Fibroblast of lung (primary cell): ENCODE data around the gene JAGN1. TPM values are rescaled to one million over a fixed set of nuclear protein-coding genes. Genes with fewer than 3 reads are reported as not detected.
"Not testable (repeated sequence)": the region's sequence is repeated elsewhere in the genome, so short reads cannot be mapped to it uniquely, and the experiment has no call there.

Experiments
- DNase-seq, 2 donors: peaks; one replicate each; pipeline versions ENCODE4 v3.0.0 to v3.0.0-alpha.2; 2010; ENCODE audit warnings: low read depth in 2 of 2
- H2AFZ ChIP-seq: 2 replicates; pipeline ENCODE4 v1.5.1; 2012; ENCODE audit warnings: low read length, control low read depth, inconsistent platforms
- H3K27ac ChIP-seq: 2 replicates; pipeline ENCODE4 v1.5.1; 2011; ENCODE audit warnings: low read length, control low read depth; ENCODE audit not compliant: insufficient read depth
- H3K27me3 ChIP-seq: 2 replicates; pipeline ENCODE4 v1.5.1; 2011; ENCODE audit warnings: mild to moderate bottlenecking, low read length; ENCODE audit not compliant: control insufficient read depth, insufficient read depth
- H3K36me3 ChIP-seq: 2 replicates; pipeline ENCODE4 v1.5.1; 2011; ENCODE audit warnings: low read length; ENCODE audit not compliant: control insufficient read depth, insufficient read depth
- H3K4me1 ChIP-seq: 2 replicates; pipeline ENCODE4 v1.5.1; 2011; ENCODE audit warnings: low read length; ENCODE audit not compliant: control insufficient read depth, insufficient read depth; ENCODE audit errors: extremely low read depth
- H3K4me2 ChIP-seq: 2 replicates; pipeline ENCODE4 v1.5.1; 2011; ENCODE audit warnings: low read length, control low read depth; ENCODE audit not compliant: insufficient read depth; ENCODE audit errors: extremely low read depth
- H3K4me3 ChIP-seq, 4 experiments: fragments of 200-600 bp in 1 of 4; sonication (generic) in 1 of 4; replicated peaks in 1 of 4; 2 replicates each; pipeline ENCODE4 v1.5.1; 2011 to 2016; ENCODE audit warnings: low read length in 4 of 4, low read depth in 3 of 4, mild to moderate bottlenecking in 3 of 4, control low read depth in 2 of 4, inconsistent platforms in 1 of 4, mixed read lengths in 1 of 4; ENCODE audit not compliant: insufficient read depth in 1 of 4; ENCODE audit errors: control extremely low read depth in 1 of 4
- H3K79me2 ChIP-seq: 2 replicates; pipeline ENCODE4 v1.5.1; 2012; ENCODE audit warnings: mild to moderate bottlenecking, low read length, inconsistent platforms; ENCODE audit not compliant: control insufficient read depth, insufficient read depth
- H3K9ac ChIP-seq: 2 replicates; pipeline ENCODE4 v1.5.1; 2011; ENCODE audit warnings: mild to moderate bottlenecking, low read length, control low read depth; ENCODE audit not compliant: insufficient read depth
- H3K9me3 ChIP-seq: 2 replicates; pipeline ENCODE4 v1.5.1; 2012; ENCODE audit warnings: low read depth, low read length; ENCODE audit not compliant: control insufficient read depth, insufficient read depth
- H4K20me1 ChIP-seq: 2 replicates; pipeline ENCODE4 v1.5.1; 2011; ENCODE audit warnings: low read length; ENCODE audit not compliant: control insufficient read depth, insufficient read depth; ENCODE audit errors: extremely low read depth
- EZH2 ChIP-seq: IDR thresholded peaks from 2 replicates; pipeline ENCODE4 v1.5.1; 2012; ENCODE audit warnings: low read length, control low read depth, mild to moderate bottlenecking; ENCODE audit errors: missing control alignments
- polyA plus RNA-seq, 2 donors: library from polyadenylated mRNA; depleted of rRNA in 1 of 2; stranded (reverse) in 1 of 2; unstranded in 1 of 2; fragments of >200 nt; gene quantifications; 2 replicates each; pipeline ENCODE4 v1.2.1, GENCODE V29; 2011 to 2012; ENCODE audit warnings: missing spikeins in 1 of 2
- total RNA-seq: library from RNA; depleted of rRNA; stranded (reverse); fragments of >200 nt; gene quantifications from 2 replicates; pipeline ENCODE4 v1.2.1, GENCODE V29; 2014
- TF ChIP-seq, protein P1 (sequence below), 2 donors: IDR thresholded peaks in 1 of 2; conservative IDR thresholded peaks in 1 of 2; 1 replicate in 1 of 2; 2 replicates in 1 of 2; pipeline ENCODE4 v1.5.1; 2011 to 2012; ENCODE audit warnings: low read length in 2 of 2, control low read depth in 1 of 2, inconsistent platforms in 1 of 2, low read depth in 1 of 2, mild to moderate bottlenecking in 1 of 2

JAGN1 gene
- total and polyA plus RNA-seq, 2 donors (not counting 1 experiment from before 2014, with no cell fraction given), result 30.6 to 36.6 TPM

DNA sequence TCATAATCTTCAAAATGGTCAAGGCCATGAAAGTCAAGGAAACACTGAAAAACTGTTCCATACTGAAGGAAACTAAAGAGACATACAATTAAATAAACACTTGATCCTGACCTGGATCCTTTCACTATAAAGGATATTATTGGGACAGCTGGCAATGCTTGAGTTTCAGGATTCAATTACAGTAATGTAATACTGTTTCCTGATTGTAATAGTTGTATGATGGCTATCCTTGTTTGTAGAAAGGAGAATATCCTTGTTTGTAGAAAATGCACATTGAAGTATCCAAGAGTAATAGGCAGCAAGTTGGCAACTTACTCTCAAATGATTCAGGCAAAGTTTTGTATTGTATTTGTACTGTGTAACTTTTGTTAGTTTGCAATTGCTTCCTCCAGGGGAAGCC is 15.0 kb upstream of the JAGN1 start:
- H3K4me2 ChIP-seq, result no peak overlapping the region
- H3K9me3 ChIP-seq, result no peaks in the 10 kb centered on the region
- H3K79me2 ChIP-seq, result no peaks in the 10 kb centered on the region
- no peak for TF ChIP-seq EZH2
- TF ChIP-seq, protein P1, sequence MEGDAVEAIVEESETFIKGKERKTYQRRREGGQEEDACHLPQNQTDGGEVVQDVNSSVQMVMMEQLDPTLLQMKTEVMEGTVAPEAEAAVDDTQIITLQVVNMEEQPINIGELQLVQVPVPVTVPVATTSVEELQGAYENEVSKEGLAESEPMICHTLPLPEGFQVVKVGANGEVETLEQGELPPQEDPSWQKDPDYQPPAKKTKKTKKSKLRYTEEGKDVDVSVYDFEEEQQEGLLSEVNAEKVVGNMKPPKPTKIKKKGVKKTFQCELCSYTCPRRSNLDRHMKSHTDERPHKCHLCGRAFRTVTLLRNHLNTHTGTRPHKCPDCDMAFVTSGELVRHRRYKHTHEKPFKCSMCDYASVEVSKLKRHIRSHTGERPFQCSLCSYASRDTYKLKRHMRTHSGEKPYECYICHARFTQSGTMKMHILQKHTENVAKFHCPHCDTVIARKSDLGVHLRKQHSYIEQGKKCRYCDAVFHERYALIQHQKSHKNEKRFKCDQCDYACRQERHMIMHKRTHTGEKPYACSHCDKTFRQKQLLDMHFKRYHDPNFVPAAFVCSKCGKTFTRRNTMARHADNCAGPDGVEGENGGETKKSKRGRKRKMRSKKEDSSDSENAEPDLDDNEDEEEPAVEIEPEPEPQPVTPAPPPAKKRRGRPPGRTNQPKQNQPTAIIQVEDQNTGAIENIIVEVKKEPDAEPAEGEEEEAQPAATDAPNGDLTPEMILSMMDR (conservative IDR thresholded peaks at IDR 0.05 in 1 of 2, IDR thresholded peaks at IDR 0.05 in 1 of 2; ENCODE audit: low read depth in 1 of 2, low read length in 2 of 2), result no peak
- DNase-seq, result no peak
- no peak overlapping the region for H2AFZ ChIP-seq
- peaks cover 2% of the 10 kb centered on the region for H3K4me1 ChIP-seq
- no peaks in the 10 kb centered on the region for H4K20me1 ChIP-seq
- H3K4me3 ChIP-seq, result no peak overlapping the region
- no peak overlapping the region for H3K9ac ChIP-seq
- no peak overlapping the region for H3K27ac ChIP-seq
- no peaks in the 10 kb centered on the region for H3K36me3 ChIP-seq
- H3K27me3 ChIP-seq, result no peaks in the 10 kb centered on the region

DNA sequence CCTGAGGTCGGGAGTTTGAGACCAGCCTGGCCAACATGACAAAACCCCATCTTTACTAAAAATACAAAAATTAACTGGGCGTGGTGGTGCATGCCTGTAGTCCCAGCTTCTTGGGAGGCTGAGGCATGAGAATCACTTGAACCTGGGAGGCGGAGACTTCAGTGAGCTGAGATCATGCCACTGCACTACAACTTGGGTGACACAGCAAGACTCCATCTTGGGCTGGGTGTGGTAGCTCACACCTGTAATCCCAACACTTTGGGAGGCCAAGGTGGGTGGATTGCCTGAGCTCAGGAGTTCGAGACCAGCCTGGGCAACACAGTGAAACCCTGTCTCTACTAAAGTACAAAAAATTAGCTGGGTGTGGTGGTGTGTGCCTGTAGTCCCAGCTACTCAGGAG is 14.2 kb upstream of the JAGN1 start:
- H2AFZ ChIP-seq, H3K9me3 ChIP-seq, H3K27me3 ChIP-seq, H3K79me2 ChIP-seq, H3K27ac ChIP-seq, H3K9ac ChIP-seq, H3K36me3 ChIP-seq, DNase-seq, H3K4me1 ChIP-seq, H4K20me1 ChIP-seq, H3K4me3 ChIP-seq, H3K4me2 ChIP-seq: not testable (repeated sequence)

DNA sequence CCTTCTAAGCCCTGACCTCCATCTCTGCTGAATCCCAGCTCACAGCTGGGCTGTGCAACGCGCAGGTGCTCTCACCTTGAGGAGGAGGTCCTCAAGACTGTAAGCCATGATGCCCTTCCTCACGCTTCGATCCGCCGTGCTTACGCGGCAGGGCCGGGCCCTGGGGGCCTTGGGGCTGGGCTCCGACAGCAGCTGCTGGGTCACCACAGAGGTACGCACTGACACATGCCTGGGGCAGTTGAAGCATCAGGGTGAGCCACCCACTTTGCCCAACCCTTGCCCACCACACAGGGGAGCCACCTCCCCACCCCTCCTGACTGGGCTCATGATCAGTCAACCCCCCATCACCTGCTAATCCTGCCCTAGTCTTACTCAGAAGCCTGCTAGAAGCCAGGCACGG is 13.4 kb upstream of the JAGN1 start:
- Histone ChIP-seq H2AFZ (no peak overlapping the region), H3K36me3 (no peaks in the 10 kb centered on the region)

More for the DNA sequence above, 13.4 kb upstream of the JAGN1 start:
- Histone ChIP-seq H3K4me3 (no peak overlapping the region), H3K27ac (no peak overlapping the region), H3K9ac (no peak overlapping the region), H3K27me3 (no peaks in the 10 kb centered on the region), H3K9me3 (no peaks in the 10 kb centered on the region), H3K4me1 (no peaks in the 10 kb centered on the region), H3K79me2 (no peaks in the 10 kb centered on the region), H4K20me1 (no peaks in the 10 kb centered on the region), H3K4me2 (no peak overlapping the region)
- TF ChIP-seq, protein P1 (conservative IDR thresholded peaks at IDR 0.05 in 1 of 2, IDR thresholded peaks at IDR 0.05 in 1 of 2; ENCODE audit: low read depth in 1 of 2, low read length in 2 of 2), result no peak
- no peak for TF ChIP-seq EZH2
- no peak for DNase-seq
